NOMO-1 treated with dmso at 0.1 percent for 144 hours (cell line): ENCODE data around the gene DNAJC30.
"Not testable (repeated sequence)": the region's sequence is repeated elsewhere in the genome, so short reads cannot be mapped to it uniquely, and the experiment has no call there.

ENCODE experiments used
- DNase-seq: peaks from one replicate; lab custom pipeline; 2025; ENCODE audit not compliant: unreplicated experiment; lab: John Stamatoyannopoulos, UW

The DNAJC30 gene

GRCh38 chr7:73683788-73684693 is 788 bp upstream of the DNAJC30 start:
- no peak for DNase-seq

- DNase-seq: no peak
These were observed 553 bp downstream of the DNAJC30 start for GRCh38 chr7:73682745-73683055.

GRCh38 chr7:73681031-73681430 is 2.2 kb downstream of the DNAJC30 start:
- no peak for DNase-seq

- no peak for DNase-seq
These were observed 2.8 kb downstream of the DNAJC30 start for GRCh38 chr7:73680501-73680900.

- no peak for DNase-seq
These were observed 3.5 kb downstream of the DNAJC30 start for GRCh38 chr7:73679709-73680108.

- DNase-seq: no peak
These were observed 4.4 kb downstream of the DNAJC30 start for GRCh38 chr7:73678862-73679261.

GRCh38 chr7:73676062-73676461 is 7.2 kb downstream of the DNAJC30 start:
- not testable (repeated sequence) for DNase-seq

GRCh38 chr7:73674468-73675124 is 8.7 kb downstream of the DNAJC30 start:
- DNase-seq: no peak

- DNase-seq: no peak
These were observed 11.3 kb downstream of the DNAJC30 start for GRCh38 chr7:73671857-73672445.

- DNase-seq: no peak
These were observed 12.0 kb downstream of the DNAJC30 start for GRCh38 chr7:73671322-73671661.

- no peak for DNase-seq
These were observed 13.3 kb downstream of the DNAJC30 start for GRCh38 chr7:73669858-73670385.

- no peak for DNase-seq
These were observed 14.0 kb downstream of the DNAJC30 start for GRCh38 chr7:73669288-73669701.

- DNase-seq: no peak
These were observed 14.4 kb downstream of the DNAJC30 start for GRCh38 chr7:73668886-73669230.

GRCh38 chr7:73668103-73668885 is 15.0 kb downstream of the DNAJC30 start:
- DNase-seq: no peak

- peak; percentile 98 for DNase-seq
These were observed 15.7 kb downstream of the DNAJC30 start, which contains the start of gene VPS37D for GRCh38 chr7:73667344-73668102. Gene VPS37D, plus strand, starts transcription at chr7:73667831. Its CDS starts 128 bp downstream, at chr7:73667959.

GRCh38 chr7:73663033-73663432 is 20.2 kb downstream of the DNAJC30 start:
- DNase-seq: no peak

GRCh38 chr7:73660594-73660993 is 22.7 kb downstream of the DNAJC30 start:
- DNase-seq: not testable (repeated sequence)

GRCh38 chr7:73659983-73660382 is 23.3 kb downstream of the DNAJC30 start:
- no peak for DNase-seq

GRCh38 chr7:73655309-73655708 is 27.9 kb downstream of the DNAJC30 start:
- not testable (repeated sequence) for DNase-seq

GRCh38 chr7:73652541-73652949 is 30.7 kb downstream of the DNAJC30 start:
- no peak for DNase-seq
